GM18873 (cell line): Measurements from ENCODE around the gene MYO5C.
"Not testable (repeated sequence)": the region's sequence is repeated elsewhere in the genome, so short reads cannot be mapped to it uniquely, and the experiment has no call there.

Source experiments
- ATAC-seq: cut with Tn5 transposase; IDR thresholded peaks from one replicate; pipeline ENCODE4 v1.9.1; 2021; ENCODE audit warnings: mild to moderate bottlenecking, moderate library complexity, moderate number of reproducible peaks; ENCODE audit not compliant: unreplicated experiment, low FRiP score

Gene MYO5C

DNA sequence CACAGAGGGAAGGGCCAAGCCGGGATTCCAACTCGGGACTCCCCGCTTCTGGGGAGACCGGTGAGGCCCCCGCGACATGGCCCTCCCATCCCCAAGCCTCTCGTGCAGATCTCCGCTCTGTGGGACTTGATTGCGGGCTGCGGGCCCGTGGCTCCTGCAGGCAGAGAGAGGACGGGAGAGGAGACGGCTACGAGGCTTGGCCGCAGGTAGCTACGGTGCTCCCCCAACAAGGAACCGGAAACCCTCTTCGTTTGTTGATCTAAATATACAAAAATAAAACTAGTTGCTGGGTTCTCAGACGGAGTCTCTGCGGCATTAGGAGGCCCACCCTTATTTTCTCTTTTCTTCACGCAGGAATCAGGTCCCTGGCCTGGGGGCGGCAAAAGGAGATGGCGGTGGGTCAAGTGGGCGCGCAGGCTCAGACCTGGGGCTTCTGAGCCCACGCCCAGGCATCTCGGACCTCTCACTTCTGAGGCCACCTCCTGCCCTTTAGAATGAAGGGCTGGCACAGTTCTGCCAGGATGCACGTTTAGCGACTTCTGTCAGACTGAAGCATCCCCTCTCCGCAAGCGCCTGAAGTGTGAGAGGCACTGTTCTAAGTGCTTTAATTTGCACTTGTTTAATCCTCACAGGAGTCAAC, 115.3 kb downstream of the MYO5C start:
- peak; percentile 18 for ATAC-seq

- peak; percentile 61 for ATAC-seq
Measured at GRCh38 chr15:52179278-52180195, 116.1 kb downstream of the MYO5C start.

GRCh38 chr15:52178765-52179164, 116.8 kb downstream of the MYO5C start:
- no peak for ATAC-seq

- ATAC-seq, result no peak
Measured at GRCh38 chr15:52172869-52173268, 122.7 kb downstream of the MYO5C start.

GRCh38 chr15:52171807-52172206, 123.8 kb downstream of the MYO5C start:
- no peak for ATAC-seq

- no peak for ATAC-seq
Measured at GRCh38 chr15:52171386-52171785, 124.2 kb downstream of the MYO5C start.

GRCh38 chr15:52170199-52170598, 125.4 kb downstream of the MYO5C start:
- ATAC-seq, result not testable (repeated sequence)

- not testable (repeated sequence) for ATAC-seq
Measured at GRCh38 chr15:52165494-52166131, 130.0 kb downstream of the MYO5C start.

DNA sequence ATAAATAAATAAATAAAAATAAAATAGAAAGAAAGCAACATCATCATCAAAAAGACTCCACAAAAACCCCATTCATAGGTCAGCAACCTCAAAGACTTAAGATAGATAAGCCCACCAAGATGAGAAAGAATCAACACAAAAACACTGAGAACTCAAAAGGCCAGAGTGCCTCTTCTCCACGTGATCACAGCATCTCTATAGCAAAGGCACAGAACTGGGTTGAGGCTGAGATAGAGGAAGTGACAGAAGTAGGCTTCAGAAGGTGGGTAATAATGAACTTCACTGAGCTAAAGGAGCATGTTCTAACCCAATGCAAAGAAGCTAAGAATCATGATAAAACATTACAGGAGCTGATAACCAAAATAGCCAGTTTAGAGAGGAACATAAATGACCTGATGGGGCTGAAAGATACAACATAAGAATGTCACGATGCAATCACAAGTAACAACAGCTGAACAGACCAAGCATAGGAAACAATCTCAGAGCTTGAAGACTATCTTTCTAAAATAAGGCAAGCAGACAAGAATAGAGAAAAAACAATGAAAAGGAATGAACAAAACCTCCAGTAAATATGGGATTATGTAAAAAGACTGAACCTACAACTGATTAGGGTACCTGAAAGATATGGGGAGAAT, 130.9 kb downstream of the MYO5C start:
- no peak for ATAC-seq

GRCh38 chr15:52163321-52164190, 132.0 kb downstream of the MYO5C start:
- no peak for ATAC-seq

DNA sequence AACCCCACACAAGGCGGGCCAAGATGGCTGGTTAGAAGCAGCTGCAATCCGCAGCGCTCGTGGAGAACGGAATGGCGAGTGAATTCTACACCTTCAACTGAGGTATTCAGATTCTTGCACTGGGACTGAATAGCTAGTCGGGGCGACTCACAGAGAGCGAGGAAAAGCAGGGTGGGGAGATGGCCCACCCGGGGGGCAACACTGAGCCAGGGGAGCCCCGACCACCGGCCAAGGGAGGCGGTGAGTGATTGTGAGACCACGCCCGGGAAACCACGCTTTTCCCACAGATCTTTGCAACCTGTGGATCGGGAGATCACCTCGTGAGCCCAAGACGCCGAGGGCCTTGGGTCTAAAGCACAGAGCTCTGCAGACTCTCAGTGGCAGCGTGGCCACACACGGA, 132.7 kb downstream of the MYO5C start:
- ATAC-seq, result no peak

- no peak for ATAC-seq
Measured at GRCh38 chr15:52162260-52162659, 133.3 kb downstream of the MYO5C start.

DNA sequence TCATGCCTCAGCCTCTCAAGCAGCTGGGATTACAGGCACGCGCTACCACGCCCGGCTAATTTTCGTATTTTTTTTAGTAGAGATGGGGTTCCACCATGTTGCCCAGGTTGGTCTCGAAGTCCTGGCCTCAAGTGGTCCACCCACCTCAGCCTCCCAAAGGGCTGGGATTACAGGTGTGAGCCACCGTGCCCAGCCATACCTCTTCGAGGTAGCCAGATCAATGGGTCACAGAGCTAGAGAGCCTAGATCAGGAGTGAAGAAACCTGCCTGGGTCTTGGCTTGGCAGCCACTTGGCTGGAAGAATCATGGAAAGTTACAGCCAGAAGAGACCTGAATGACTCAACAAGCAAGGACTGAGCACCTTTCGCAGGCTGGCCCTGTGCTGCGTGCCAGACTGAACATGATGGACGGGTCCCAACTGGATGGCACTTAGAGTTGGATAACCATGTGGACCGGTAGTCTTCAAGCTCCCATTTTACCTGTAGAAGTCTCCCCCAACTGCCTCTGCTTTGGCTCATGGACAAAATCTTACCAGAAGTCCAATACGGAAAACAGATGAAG, 134.1 kb downstream of the MYO5C start:
- no peak for ATAC-seq

DNA sequence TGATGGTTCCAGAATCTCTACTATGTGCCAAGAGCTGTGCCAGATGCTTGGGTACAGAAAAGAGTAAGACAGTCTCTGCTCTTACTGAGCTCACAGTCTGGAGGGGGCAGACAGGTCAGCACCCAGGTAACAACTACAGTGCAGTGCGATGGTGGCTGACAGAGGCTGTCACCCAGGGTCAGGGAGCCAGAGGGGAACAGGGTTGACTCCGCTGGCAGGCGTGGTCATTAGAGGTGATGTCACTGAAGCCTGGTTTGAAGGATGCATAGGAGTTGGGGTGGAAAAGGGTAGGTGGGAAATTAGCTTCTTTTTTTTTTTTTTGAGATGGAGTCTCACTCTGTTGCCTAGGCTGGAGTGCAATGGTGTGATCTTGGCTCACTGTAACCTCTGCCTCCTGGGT, 136.0 kb downstream of the MYO5C start:
- no peak for ATAC-seq

DNA sequence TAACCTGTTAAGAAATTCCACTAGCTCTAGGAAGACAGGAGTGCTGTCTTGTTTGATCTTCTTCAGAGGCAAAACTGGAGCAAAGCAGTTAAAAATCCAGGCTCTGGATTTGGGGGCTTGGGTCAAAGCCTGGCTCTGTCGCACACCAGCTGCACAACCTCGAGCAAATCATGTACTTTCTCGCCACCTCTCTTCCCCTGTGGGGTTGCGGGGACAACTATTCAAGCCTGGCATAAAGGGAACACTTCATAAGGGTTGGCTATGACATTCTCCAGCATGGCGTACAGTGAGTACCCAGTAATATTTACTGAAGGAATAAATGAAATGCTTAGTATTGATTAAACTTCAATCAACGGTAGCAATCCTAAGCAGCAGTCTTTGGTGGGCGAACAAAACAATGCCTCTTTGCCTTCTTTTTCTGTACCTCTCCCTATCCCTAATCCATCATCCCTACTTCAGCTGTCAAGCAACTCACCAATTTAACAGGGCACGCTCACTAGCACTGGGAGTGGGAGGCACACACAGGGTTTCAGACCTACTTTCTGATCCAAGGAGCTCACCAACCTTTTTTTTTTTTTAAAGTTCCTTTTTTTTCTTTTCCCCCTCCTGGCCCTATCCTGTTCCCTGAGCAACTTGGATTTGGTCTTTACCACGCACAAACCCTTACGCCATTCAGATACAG, 137.4 kb downstream of the MYO5C start:
- no peak for ATAC-seq

GRCh38 chr15:52155878-52156277, 139.7 kb downstream of the MYO5C start:
- no peak for ATAC-seq

- ATAC-seq, result no peak
Measured at GRCh38 chr15:52154896-52155865, 140.4 kb downstream of the MYO5C start.
